HepG2 (cell line): ENCODE measurements around the gene C12orf56. TPM values are rescaled to one million over a fixed set of nuclear protein-coding genes. Genes with fewer than 3 reads are reported as not detected.

Experiments
- DNMT3B ChIP-seq: conservative IDR thresholded peaks from 2 replicates; pipeline ENCODE4 v1.6.1; 2016; ENCODE audit warnings: missing biosample characterization, control low read depth
- FOXA3 ChIP-seq: IDR thresholded peaks from 2 replicates; pipeline ENCODE4 v1.6.1; 2016; ENCODE audit warnings: missing genetic modification reagents, missing compliant biosample characterization
- GATAD2A ChIP-seq: IDR thresholded peaks from 2 replicates; pipeline ENCODE4 v1.6.1; 2016
- GMEB1 ChIP-seq: sonication (generic); formaldehyde crosslinking; IDR thresholded peaks from 2 replicates; pipeline ENCODE4 v1.5.1; 2020; ENCODE audit warnings: missing genetic modification reagents, mild to moderate bottlenecking, borderline replicate concordance
- MAFG ChIP-seq: sonication (generic); formaldehyde crosslinking; IDR thresholded peaks from 2 replicates; pipeline ENCODE4 v1.5.1; 2020; ENCODE audit warnings: mild to moderate bottlenecking, missing genetic modification reagents
- MIER3 ChIP-seq: IDR thresholded peaks from 2 replicates; pipeline ENCODE4 v1.6.1; 2016; ENCODE audit warnings: missing compliant biosample characterization, borderline replicate concordance
- NR2F1 ChIP-seq, 2 experiments: fragments of 450-650 bp in 1 of 2; formaldehyde crosslinking in 1 of 2; IDR thresholded peaks; 2 replicates each; pipeline versions ENCODE4 v1.5.0 to v1.6.1; 2016 to 2020; ENCODE audit warnings: mild to moderate bottlenecking in 1 of 2, missing compliant biosample characterization in 1 of 2, missing genetic modification reagents in 1 of 2, moderate library complexity in 1 of 2
- SOX13 ChIP-seq, 3 experiments: fragments of 450-650 bp in 1 of 3; sonication (generic) in 1 of 3; formaldehyde crosslinking in 1 of 3; IDR thresholded peaks in 2 of 3; conservative IDR thresholded peaks in 1 of 3; 2 replicates each; pipeline versions ENCODE4 v1.5.0 to v1.6.1; 2016 to 2020; ENCODE audit warnings: antibody characterized with exemption in 1 of 3, mild to moderate bottlenecking in 1 of 3, missing compliant biosample characterization in 1 of 3, missing genetic modification reagents in 1 of 3, moderate library complexity in 1 of 3
- TBX2 ChIP-seq: sonication (generic); formaldehyde crosslinking; IDR thresholded peaks from 2 replicates; pipeline ENCODE4 v1.5.0; 2020; ENCODE audit warnings: missing genetic modification reagents, mild to moderate bottlenecking, borderline replicate concordance
- TCF12 ChIP-seq, 2 experiments: fragments of 450-650 bp in 1 of 2; sonication (generic) in 1 of 2; formaldehyde crosslinking in 1 of 2; IDR thresholded peaks; 2 replicates each; pipeline versions ENCODE4 v1.6.1 to v1.8.0; 2017 to 2022; ENCODE audit warnings: antibody characterized with exemption in 1 of 2, mild to moderate bottlenecking in 1 of 2, missing genetic modification reagents in 1 of 2, moderate library complexity in 1 of 2
- TCF7L2 ChIP-seq: IDR thresholded peaks from 2 replicates; pipeline ENCODE4 v1.6.1; 2011; ENCODE audit warnings: mild to moderate bottlenecking, low read depth, low read length, moderate library complexity
- ZBTB4 ChIP-seq: sonication (generic); formaldehyde crosslinking; IDR thresholded peaks from 2 replicates; pipeline ENCODE4 v1.4.0; 2020; ENCODE audit warnings: missing genetic modification reagents, mild to moderate bottlenecking, borderline replicate concordance
- ZFP90 ChIP-seq: sonication (generic); formaldehyde crosslinking; IDR thresholded peaks from 2 replicates; pipeline ENCODE4 v1.8.0; 2022; ENCODE audit warnings: missing genetic modification reagents, mild to moderate bottlenecking, inconsistent platforms, borderline replicate concordance
- ZMYM2 ChIP-seq: sonication (generic); formaldehyde crosslinking; IDR thresholded peaks from 2 replicates; pipeline ENCODE4 v1.8.0; 2022; ENCODE audit warnings: mild to moderate bottlenecking, missing genetic modification reagents
- ZNF101 ChIP-seq: sonication (generic); formaldehyde crosslinking; IDR thresholded peaks from 2 replicates; pipeline ENCODE4 v1.4.0; 2020; ENCODE audit warnings: mild to moderate bottlenecking, low read depth, missing genetic modification reagents, borderline replicate concordance
- ZNF235 ChIP-seq: sonication (generic); formaldehyde crosslinking; IDR thresholded peaks from 2 replicates; pipeline ENCODE4 v1.8.1; 2023; ENCODE audit warnings: mild to moderate bottlenecking, missing genetic modification reagents, borderline replicate concordance
- ZNF543 ChIP-seq: sonication (generic); formaldehyde crosslinking; IDR thresholded peaks from 2 replicates; pipeline ENCODE4 v1.4.0; 2020; ENCODE audit warnings: mild to moderate bottlenecking, missing genetic modification reagents
- ZNF709 ChIP-seq: sonication (generic); formaldehyde crosslinking; IDR thresholded peaks from 2 replicates; pipeline ENCODE4 v1.5.0; 2020; ENCODE audit warnings: mild to moderate bottlenecking, missing genetic modification reagents
- ZNF878 ChIP-seq: sonication (generic); formaldehyde crosslinking; IDR thresholded peaks from 2 replicates; pipeline ENCODE4 v1.8.1; 2023; ENCODE audit warnings: mild to moderate bottlenecking, missing genetic modification reagents, moderate library complexity
- polyA plus RNA-seq, 8 experiments: library from polyadenylated mRNA; depleted of rRNA in 3 of 8; stranded (reverse) in 7 of 8; unstranded in 1 of 8; fragments of >200 nt; fragmentation: Illumina TruSeq in 4 of 8; extraction: Trizol in 4 of 8; gene quantifications; 2 replicates each; pipeline versions ENCODE4 v1.2.1 to v1.2.3, GENCODE V29; 2011 to 2016; ENCODE audit warnings: low read depth in 4 of 8, missing spikeins in 1 of 8, mixed read lengths in 1 of 8; ENCODE audit not compliant: insufficient read depth in 1 of 8
- total RNA-seq, 5 experiments: library from RNA; depleted of rRNA; stranded (reverse); fragments of >200 nt; fragmentation: Illumina TruSeq; extraction: Trizol; gene quantifications; 2 replicates each; pipeline ENCODE4 v1.2.3, GENCODE V29; 2016; ENCODE audit warnings: low read depth in 1 of 5
- TF ChIP-seq, protein P1 (sequence below): IDR thresholded peaks from 2 replicates; pipeline ENCODE4 v1.6.1; 2016; ENCODE audit warnings: missing biosample characterization, missing genetic modification reagents, low read depth
- TF ChIP-seq, protein P2 (sequence below): sonication (generic); formaldehyde crosslinking; IDR thresholded peaks from 2 replicates; pipeline ENCODE4 v1.8.1; 2023; ENCODE audit warnings: missing genetic modification reagents, mild to moderate bottlenecking, borderline replicate concordance

C12orf56 gene
- total and polyA plus RNA-seq, 2 of the 13 experiments (the other 11 are each of a cell fraction or from before 2014, with no cell fraction given): 0.07 TPM; not detected in 1

GRCh38 chr12:64404470-64405256 is 14.1 kb upstream of the C12orf56 start (continued):
- TF ChIP-seq ZNF709 (CRISPR knock-in tag): peak; percentile 48; the same call in 1 of the 2 replicates
- TF ChIP-seq ZNF235: 0 out of 2 replicates have a peak, but pooled peaks have one; percentile 10
- peak; percentile 41; the same call in 1 of the 2 replicates for TF ChIP-seq ZFP90 (CRISPR knock-in tag)
- no peak for TF ChIP-seq TCF12 (IDR thresholded peaks at IDR 0.05)
- peak; percentile 51; the same call in 1 of the 2 replicates for TF ChIP-seq TCF12 (CRISPR knock-in tag; IDR thresholded peaks at IDR 0.05)
- TF ChIP-seq ZNF543 (CRISPR knock-in tag): peak; percentile 69
- TF ChIP-seq, protein P1, sequence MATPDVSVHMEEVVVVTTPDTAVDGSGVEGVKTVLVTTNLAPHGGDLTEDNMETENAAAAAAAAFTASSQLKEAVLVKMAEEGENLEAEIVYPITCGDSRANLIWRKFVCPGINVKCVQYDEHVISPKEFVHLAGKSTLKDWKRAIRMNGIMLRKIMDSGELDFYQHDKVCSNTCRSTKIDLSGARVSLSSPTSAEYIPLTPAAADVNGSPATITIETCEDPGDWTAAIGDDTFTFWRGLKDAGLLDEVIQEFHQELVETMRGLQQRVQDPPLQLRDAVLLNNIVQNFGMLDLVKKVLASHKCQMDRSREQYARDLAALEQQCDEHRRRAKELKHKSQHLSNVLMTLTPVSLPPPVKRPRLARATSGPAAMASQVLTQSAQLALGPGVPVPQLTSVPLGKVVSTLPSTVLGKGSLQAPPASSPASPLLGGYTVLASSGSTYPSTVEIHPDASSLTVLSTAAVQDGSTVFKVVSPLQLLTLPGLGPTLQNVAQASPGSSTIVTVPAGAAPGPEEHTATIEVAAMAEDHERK: no peak
- no peak for TF ChIP-seq SOX13 (IDR thresholded peaks at IDR 0.05)
- peak in 1 of 2 experiments; percentile 20; a peak in 1 of 4 replicates for TF ChIP-seq SOX13 (CRISPR knock-in tag; conservative IDR thresholded peaks at IDR 0.05 in 1 of 2, IDR thresholded peaks at IDR 0.05 in 1 of 2)
- TF ChIP-seq GMEB1 (CRISPR knock-in tag): peak; percentile 62; the same call in 1 of the 2 replicates
- TF ChIP-seq MIER3 (CRISPR knock-in tag): no peak; the same call in 1 of the 2 replicates
- 0 out of 2 replicates have a peak, but pooled peaks have one; percentile 47 for TF ChIP-seq GATAD2A (CRISPR knock-in tag)
- 0 out of 2 replicates have a peak, but pooled peaks have one; percentile 5 for TF ChIP-seq FOXA3 (CRISPR knock-in tag)
- peak; percentile 19; the same call in 1 of the 2 replicates for TF ChIP-seq TBX2 (CRISPR knock-in tag)
- 0 out of 2 replicates have a peak, but pooled peaks have one; percentile 22 for TF ChIP-seq ZNF101
- TF ChIP-seq ZNF878 (CRISPR knock-in tag): peak; percentile 81
- TF ChIP-seq, protein P2, sequence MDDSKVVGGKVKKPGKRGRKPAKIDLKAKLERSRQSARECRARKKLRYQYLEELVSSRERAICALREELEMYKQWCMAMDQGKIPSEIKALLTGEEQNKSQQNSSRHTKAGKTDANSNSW (CRISPR knock-in tag): no peak; the same call in 1 of the 2 replicates
- no peak for TF ChIP-seq TCF7L2
- no peak for TF ChIP-seq ZMYM2 (CRISPR knock-in tag)
- no peak for TF ChIP-seq NR2F1 (CRISPR knock-in tag; IDR thresholded peaks at IDR 0.05)
- TF ChIP-seq ZBTB4 (CRISPR knock-in tag): no peak
- TF ChIP-seq DNMT3B: 0 out of 2 replicates have a peak, but pooled peaks have one; percentile 7
- TF ChIP-seq MAFG (CRISPR knock-in tag): peak; percentile 79; the same call in 1 of the 2 replicates
